ENCODE measurements around the gene ADGRE2. TPM values are rescaled to one million over a fixed set of nuclear protein-coding genes. Genes with fewer than 3 reads are reported as not detected.
A peak's percentile ranks its signal among the peaks of the same experiment; 100 is the strongest.
"Not testable (repeated sequence)": the region's sequence is repeated elsewhere in the genome, so short reads cannot be mapped to it uniquely, and the experiment has no call there.

The ADGRE2 gene
- total RNA-seq, 1 donor from 2014 or later: 0.26 TPM

- TF ChIP-seq, protein P1, sequence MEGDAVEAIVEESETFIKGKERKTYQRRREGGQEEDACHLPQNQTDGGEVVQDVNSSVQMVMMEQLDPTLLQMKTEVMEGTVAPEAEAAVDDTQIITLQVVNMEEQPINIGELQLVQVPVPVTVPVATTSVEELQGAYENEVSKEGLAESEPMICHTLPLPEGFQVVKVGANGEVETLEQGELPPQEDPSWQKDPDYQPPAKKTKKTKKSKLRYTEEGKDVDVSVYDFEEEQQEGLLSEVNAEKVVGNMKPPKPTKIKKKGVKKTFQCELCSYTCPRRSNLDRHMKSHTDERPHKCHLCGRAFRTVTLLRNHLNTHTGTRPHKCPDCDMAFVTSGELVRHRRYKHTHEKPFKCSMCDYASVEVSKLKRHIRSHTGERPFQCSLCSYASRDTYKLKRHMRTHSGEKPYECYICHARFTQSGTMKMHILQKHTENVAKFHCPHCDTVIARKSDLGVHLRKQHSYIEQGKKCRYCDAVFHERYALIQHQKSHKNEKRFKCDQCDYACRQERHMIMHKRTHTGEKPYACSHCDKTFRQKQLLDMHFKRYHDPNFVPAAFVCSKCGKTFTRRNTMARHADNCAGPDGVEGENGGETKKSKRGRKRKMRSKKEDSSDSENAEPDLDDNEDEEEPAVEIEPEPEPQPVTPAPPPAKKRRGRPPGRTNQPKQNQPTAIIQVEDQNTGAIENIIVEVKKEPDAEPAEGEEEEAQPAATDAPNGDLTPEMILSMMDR (IDR thresholded peaks at IDR 0.05; ENCODE audit: insufficient read depth, low read length, severe bottlenecking): peak; percentile 46
- Histone ChIP-seq H3K4me3 (ENCODE audit: low read depth, low read length) (no peak overlapping the region), H3K36me3 (ENCODE audit: control insufficient read depth, insufficient read depth, low read length) (no peaks in the 10 kb centered on the region), H3K27me3 (ENCODE audit: control insufficient read depth, insufficient read depth, low read length) (no peaks in the 10 kb centered on the region)
- DNase-seq (ENCODE audit: low read depth): no peak
- FAIRE-seq: no peak
Observed at GRCh38 chr19:14786421-14786851, 8.1 kb upstream of the ADGRE2 start.

- FAIRE-seq: not testable (repeated sequence)
- peak; percentile 15 for DNase-seq (ENCODE audit: low read depth)
Observed at GRCh38 chr19:14785102-14785793, 6.9 kb upstream of the ADGRE2 start.

DNA sequence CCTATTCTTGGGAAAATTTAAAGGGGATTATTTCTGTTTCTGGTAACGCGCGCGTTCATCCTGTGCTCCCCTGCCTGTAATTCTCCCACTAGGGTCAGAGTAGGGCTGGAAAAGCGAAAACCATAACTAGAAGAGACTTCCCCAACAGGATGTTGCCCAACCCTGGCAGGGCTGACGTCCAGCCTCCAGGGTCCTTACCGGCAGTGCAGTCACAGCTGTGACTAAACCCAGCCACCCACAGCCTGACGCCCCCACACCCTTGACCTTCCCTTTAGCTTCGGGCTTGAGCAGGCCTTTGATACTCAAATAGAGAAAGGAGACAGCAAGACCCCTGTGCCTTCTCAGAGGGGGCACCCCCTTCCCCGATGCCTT lies 6.4 kb upstream of the ADGRE2 start:
- DNase-seq (ENCODE audit: low read depth): peak; percentile 28
- not testable (repeated sequence) for H3K27me3 ChIP-seq (ENCODE audit: control insufficient read depth, insufficient read depth, low read length); H3K36me3 ChIP-seq (ENCODE audit: control insufficient read depth, insufficient read depth, low read length); FAIRE-seq; H3K4me3 ChIP-seq (ENCODE audit: low read depth, low read length)

More at GRCh38 chr19:14785102-14785793, 6.9 kb upstream of the ADGRE2 start:
- not testable (repeated sequence) for H3K27me3 ChIP-seq (ENCODE audit: control insufficient read depth, insufficient read depth, low read length); H3K4me3 ChIP-seq (ENCODE audit: low read depth, low read length); H3K36me3 ChIP-seq (ENCODE audit: control insufficient read depth, insufficient read depth, low read length)

DNA sequence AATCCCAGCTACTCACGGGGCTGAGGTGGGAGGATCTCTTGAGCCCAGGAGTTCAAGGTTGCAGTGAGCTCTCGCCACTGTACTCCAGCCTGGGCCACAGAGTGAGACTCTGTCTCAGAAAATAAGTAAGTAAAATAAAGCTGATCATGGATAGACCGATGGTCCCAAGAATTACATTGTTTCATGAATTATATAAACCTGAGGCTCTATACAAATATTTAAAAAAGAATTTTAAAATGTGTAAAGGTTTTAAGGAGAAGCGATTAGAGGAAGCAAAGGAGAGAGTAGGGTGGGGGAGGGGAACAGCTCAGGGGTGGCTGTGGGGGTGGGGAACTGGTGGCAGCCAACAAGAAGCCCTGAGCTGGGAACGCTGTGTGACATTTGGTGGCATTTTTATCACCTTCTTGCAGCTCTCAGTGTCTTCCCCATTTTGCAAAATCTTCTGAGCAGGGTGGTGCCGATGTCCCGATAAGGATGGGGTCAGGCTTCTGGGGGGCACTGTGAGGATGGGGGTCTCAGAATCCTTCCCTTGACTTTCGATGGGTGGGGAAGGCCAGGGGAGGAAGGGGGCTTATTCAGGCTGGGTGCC lies 5.1 kb upstream of the ADGRE2 start:
- not testable (repeated sequence) for DNase-seq (ENCODE audit: low read depth); H3K27me3 ChIP-seq (ENCODE audit: control insufficient read depth, insufficient read depth, low read length); H3K4me3 ChIP-seq (ENCODE audit: low read depth, low read length); FAIRE-seq; H3K36me3 ChIP-seq (ENCODE audit: control insufficient read depth, insufficient read depth, low read length)

DNA sequence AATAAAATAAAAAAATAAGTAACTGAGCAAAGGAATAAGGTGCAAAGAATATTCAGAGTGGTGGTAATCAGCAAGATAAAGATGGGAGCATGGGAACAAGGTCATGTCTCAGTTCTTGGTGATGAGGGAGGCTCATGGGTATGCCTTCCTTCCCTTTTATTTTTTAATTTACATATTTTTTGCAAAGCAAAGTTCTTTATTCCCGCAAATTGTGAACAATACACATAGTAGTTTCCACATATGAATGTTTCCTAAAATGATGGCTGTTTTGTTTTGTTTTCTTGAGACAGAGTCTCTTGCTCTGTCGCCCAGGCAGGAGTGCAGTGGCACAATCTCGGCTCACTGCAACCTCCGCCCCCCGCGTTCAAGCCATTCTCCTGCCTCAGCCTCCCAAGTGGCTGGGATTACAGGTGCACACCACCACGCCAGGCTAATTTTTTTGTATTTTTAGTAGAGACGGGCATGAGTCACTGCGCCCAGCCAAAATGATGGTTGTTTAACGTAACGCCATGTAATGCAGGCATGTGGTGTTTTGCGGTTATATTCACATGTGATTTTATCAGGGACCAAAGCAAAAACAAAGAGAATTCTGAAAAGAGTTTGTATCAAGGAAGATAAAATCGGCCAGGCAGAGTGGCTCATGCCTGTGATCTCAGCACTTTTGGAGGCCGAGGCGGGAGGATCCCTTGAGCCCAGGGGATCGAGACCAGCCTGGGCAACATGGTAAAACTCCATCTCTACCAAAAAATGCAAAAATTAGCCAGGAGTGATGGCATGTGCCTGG lies 4.5 kb upstream of the ADGRE2 start:
- TF ChIP-seq, protein P1 (IDR thresholded peaks at IDR 0.05; ENCODE audit: insufficient read depth, low read length, severe bottlenecking): no peak
- Histone ChIP-seq H3K4me3 (ENCODE audit: low read depth, low read length) (no peak overlapping the region), H3K36me3 (ENCODE audit: control insufficient read depth, insufficient read depth, low read length) (no peaks in the 10 kb centered on the region), H3K27me3 (ENCODE audit: control insufficient read depth, insufficient read depth, low read length) (no peaks in the 10 kb centered on the region)
- FAIRE-seq (no peak), DNase-seq (ENCODE audit: low read depth) (no peak)

- not testable (repeated sequence) for FAIRE-seq; DNase-seq (ENCODE audit: low read depth)
Observed at GRCh38 chr19:14781713-14782536, 3.6 kb upstream of the ADGRE2 start.

GRCh38 chr19:14780622-14781225 lies 2.4 kb upstream of the ADGRE2 start:
- not testable (repeated sequence) for DNase-seq (ENCODE audit: low read depth); H3K36me3 ChIP-seq (ENCODE audit: control insufficient read depth, insufficient read depth, low read length); H3K4me3 ChIP-seq (ENCODE audit: low read depth, low read length); H3K27me3 ChIP-seq (ENCODE audit: control insufficient read depth, insufficient read depth, low read length); FAIRE-seq

More at GRCh38 chr19:14781713-14782536, 3.6 kb upstream of the ADGRE2 start:
- not testable (repeated sequence) for H3K4me3 ChIP-seq (ENCODE audit: low read depth, low read length); H3K27me3 ChIP-seq (ENCODE audit: control insufficient read depth, insufficient read depth, low read length); H3K36me3 ChIP-seq (ENCODE audit: control insufficient read depth, insufficient read depth, low read length)
